ENCODE results near the gene CAMK1D. TPM values are rescaled to one million over a fixed set of nuclear protein-coding genes. Genes with fewer than 3 reads are reported as not detected.
"Not testable (repeated sequence)": the region's sequence is repeated elsewhere in the genome, so short reads cannot be mapped to it uniquely, and the experiment has no call there.

CAMK1D gene
- total RNA-seq, 1 experiment from 2014 or later: 3.8 TPM

DNA sequence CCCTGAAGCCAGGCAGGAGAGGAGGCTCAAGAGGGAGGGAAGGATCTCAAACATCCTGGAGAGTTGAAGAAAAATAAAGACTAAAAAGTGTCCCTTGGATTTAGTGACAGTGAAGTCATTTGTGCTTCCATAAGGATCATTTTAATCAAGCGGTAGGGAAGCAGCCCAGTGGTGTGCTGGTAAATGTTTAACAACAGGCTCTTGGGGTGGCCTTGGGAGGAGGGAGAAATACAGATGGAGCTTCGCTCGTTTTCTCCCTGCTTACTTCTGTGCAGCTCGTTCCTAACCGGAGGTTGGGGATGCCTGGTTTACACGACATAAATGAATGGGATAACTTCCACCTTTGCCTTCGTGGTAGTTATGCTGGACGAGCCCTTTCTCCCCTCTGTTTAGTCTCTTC lies 140.0 kb downstream of the CAMK1D start:
- no peaks in the 10 kb centered on the region for H3K36me3 ChIP-seq
- H3K27me3 ChIP-seq (replicated peaks): no peaks in the 10 kb centered on the region
- H3K27ac ChIP-seq: no peak overlapping the region
- no peaks in the 10 kb centered on the region for H3K9me3 ChIP-seq (replicated peaks)
- DNase-seq (ENCODE audit: low read depth in 1 of 2, low spot score in 2 of 2): no peak
- no peaks in the 10 kb centered on the region for H3K4me1 ChIP-seq (replicated peaks)
- H3K4me3 ChIP-seq: no peak overlapping the region

DNA sequence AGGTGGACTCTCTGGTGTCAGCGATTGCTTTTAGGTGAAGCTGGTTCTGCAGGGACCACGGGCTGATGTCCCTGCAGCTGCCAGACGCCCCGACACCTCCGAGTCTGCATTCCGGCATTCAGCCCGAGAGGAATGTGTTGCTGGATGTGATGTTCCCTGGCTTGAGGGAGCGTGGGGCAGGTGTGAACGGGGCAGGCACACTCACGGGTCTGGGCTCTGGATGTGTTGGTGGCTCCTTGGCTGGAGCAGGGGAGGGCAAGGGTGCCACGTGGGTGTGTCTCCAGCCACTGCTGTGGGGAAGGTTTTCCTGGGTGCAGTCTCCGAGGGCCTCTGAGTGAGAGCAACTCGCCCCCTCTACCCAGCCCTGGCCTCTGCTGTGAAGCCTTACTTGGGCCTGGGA lies 140.5 kb downstream of the CAMK1D start:
- H3K27me3 ChIP-seq (replicated peaks): no peaks in the 10 kb centered on the region
- H3K4me3 ChIP-seq: no peak overlapping the region
- H3K9me3 ChIP-seq (replicated peaks): no peaks in the 10 kb centered on the region
- H3K36me3 ChIP-seq: no peaks in the 10 kb centered on the region
- H3K4me1 ChIP-seq (replicated peaks): no peaks in the 10 kb centered on the region
- H3K27ac ChIP-seq: no peak overlapping the region
- DNase-seq (ENCODE audit: low read depth in 1 of 2, low spot score in 2 of 2): no peak

DNA sequence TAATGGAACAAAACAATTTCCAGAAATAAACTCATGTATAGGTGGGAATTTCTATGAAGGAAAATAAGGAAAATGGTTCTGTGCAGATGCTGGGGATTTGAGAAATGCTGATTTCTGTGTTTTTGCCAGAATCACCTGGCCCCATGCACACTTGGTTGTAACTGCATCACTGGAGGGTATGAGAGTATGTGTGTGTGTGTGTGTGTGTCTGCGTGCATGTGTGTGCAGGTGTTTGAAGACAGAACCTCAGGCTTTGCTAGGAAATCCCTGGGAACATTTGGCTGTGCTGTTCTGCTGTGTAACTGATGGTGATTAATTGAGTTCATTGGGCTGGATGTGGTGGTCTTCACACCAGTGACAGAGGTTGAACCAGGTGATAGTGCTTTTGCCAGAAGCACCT lies 141.6 kb downstream of the CAMK1D start:
- no peak overlapping the region for H3K27ac ChIP-seq
- H3K4me1 ChIP-seq (replicated peaks): no peaks in the 10 kb centered on the region
- H3K9me3 ChIP-seq (replicated peaks): no peaks in the 10 kb centered on the region
- DNase-seq (ENCODE audit: low read depth in 1 of 2, low spot score in 2 of 2): no peak
- H3K36me3 ChIP-seq: no peaks in the 10 kb centered on the region
- H3K27me3 ChIP-seq (replicated peaks): no peaks in the 10 kb centered on the region
- H3K4me3 ChIP-seq: no peak overlapping the region

DNA sequence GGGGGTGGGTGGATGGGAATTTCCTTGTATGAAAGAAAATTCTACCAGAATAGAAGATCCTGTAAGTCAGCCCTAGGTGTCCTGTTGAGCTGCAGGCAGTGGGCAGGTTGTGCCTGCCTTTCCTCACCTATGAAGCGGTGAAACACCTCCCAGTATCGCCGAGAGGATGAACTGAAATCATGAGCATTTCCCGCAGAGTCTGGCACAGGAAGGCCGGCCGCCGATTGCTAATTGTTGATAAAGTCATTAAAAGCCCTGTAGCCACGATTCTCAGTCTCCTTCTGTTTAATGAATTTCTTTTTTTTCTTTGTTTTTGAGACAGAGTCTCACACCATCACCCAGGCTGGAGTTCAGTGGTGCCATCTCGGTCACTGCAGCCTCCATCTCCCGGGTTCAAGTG lies 142.1 kb downstream of the CAMK1D start:
- Histone ChIP-seq H3K9me3 (replicated peaks) (no peaks in the 10 kb centered on the region), H3K36me3 (no peaks in the 10 kb centered on the region), H3K4me1 (replicated peaks) (no peaks in the 10 kb centered on the region), H3K4me3 (no peak overlapping the region), H3K27ac (no peak overlapping the region), H3K27me3 (replicated peaks) (no peaks in the 10 kb centered on the region)
- DNase-seq (ENCODE audit: low read depth in 1 of 2, low spot score in 2 of 2): no peak

DNA sequence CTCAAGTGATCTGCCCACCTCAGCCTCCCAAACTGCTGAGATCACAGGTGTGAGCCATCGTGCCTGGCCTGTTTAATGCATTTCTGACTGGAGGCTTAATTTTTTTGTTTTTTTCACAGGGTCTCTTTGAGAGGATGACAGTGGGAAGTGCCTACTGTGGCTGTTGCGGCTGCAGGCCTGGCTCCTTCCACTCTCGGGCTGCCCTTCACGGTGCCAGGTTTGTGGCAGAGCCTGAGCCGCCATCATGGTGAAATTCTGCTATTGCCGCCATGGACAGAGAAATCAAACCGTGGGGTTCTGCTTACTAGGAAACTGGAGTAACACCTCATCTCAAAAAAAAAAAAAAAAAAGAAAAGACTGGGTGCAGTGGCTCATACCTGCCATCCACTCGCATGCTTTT lies 142.7 kb downstream of the CAMK1D start:
- H3K4me3 ChIP-seq: no peak overlapping the region
- no peaks in the 10 kb centered on the region for H3K9me3 ChIP-seq (replicated peaks)
- no peak overlapping the region for H3K27ac ChIP-seq
- H3K4me1 ChIP-seq (replicated peaks): no peaks in the 10 kb centered on the region
- no peaks in the 10 kb centered on the region for H3K27me3 ChIP-seq (replicated peaks)
- no peak for DNase-seq (ENCODE audit: low read depth in 1 of 2, low spot score in 2 of 2)
- H3K36me3 ChIP-seq: no peaks in the 10 kb centered on the region

DNA sequence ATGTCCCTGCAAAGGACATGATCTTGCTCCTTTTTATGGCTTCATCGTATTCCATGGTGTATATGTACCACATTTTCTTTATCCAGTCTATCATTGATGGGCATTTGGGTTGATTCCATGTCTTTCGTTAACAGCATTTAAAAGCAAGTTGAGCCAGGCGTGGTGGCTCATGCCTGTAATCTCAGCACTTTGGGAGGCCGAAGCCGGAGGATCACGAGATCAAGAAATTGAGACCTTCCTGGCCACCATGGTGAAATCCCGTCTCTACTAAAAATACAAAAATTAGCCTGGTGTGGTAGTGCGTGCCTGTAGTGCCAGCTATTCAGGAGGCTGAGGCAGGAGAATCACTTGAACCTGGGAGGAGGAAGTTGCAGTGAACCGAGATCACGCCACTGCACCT lies 147.7 kb downstream of the CAMK1D start:
- not testable (repeated sequence) for H3K27ac ChIP-seq; DNase-seq (ENCODE audit: low read depth in 1 of 2, low spot score in 2 of 2); H3K4me1 ChIP-seq (replicated peaks); H3K4me3 ChIP-seq; H3K9me3 ChIP-seq (replicated peaks); H3K36me3 ChIP-seq; H3K27me3 ChIP-seq (replicated peaks)

DNA sequence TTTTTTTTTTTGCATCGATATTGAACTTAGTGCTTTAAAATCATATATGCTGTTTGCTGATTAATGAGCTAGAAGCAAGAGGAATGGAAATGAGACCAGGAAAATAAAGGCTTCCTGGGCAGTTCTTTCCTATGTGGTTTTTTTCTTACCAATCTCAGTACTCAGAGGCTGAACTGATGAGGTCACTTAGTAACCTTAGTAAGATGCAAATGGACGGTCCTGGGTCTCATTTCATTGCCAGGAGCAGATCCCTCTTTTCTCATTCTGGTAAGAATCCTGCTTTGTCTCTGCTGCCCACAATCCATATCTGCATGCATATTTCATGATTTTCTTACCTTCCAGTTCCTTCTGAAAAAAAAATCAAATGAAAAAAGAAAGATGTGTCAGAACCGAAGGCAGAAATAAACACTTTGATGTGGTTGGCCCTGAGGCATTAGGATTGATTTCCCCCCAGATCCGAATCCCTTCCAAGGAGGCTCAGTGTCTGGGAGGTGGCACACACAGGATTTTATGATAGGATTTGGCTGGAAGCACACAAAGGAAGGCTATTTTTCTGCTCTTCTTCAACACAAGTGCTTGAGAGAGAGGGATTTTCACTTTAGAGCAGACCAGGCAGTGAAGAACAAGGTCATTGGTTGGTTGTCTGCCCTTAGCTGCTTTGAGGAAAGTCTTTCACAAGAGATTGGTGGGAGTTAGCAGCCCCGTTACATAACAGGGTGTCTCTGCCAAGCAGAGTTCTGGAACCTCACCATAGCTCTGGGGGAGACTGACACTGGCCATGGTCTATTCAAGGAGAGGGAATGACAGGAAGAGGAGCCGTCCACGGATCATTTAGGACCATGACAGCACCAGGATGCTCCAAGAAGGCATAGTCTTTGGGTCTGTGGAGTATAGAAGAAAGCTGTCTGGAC lies 150.0 kb downstream of the CAMK1D start:
- peak in 1 of 2 experiments; percentile 8 for DNase-seq (ENCODE audit: low read depth in 1 of 2, low spot score in 2 of 2)
- Histone ChIP-seq H3K4me3 (no peak overlapping the region), H3K36me3 (no peaks in the 10 kb centered on the region), H3K27ac (no peak overlapping the region), H3K27me3 (replicated peaks) (no peaks in the 10 kb centered on the region), H3K4me1 (replicated peaks) (peaks cover 10% of the 10 kb centered on the region), H3K9me3 (replicated peaks) (no peaks in the 10 kb centered on the region)

DNA sequence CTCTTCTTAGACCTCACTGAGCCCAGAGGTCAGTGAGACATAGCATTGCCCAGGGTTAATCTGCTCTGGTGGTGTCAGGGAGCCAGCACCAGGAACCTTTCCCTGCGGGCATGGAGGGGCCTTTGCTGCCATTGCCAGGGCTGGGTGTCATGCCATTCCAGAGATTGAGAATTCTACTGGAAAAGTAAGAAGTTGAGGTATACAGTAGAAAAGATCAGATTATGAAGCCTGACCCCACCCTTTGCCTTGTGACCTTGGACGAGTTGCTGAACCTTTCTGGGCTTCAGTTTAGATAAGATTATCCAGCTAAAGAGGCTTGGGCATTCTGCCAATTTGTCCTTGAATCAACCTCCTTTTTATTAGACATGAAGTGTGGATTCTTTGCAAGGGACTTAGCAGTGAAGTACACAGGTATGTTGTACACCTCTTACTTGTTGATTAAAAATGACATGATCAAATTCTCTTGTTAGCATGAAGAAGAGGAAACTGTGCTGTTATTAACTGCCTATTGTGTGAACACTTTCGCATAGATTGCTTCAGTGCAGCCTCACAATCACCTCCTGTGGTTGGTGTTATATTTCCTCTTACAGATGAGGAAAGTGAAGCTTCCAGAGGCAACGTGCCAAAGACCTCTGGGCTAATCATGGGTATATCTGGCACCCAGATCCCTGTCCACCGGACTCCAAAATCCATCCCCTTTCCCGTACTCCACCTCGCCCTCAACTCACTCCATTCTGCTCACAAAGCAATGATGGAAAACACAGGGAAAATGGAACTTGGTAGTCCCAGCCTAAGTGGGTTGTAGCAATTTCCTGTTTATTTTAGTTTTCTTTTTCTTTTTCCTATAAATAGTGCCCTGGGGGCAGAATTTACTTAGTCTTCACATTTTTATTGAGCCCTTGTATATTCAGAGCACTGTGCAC lies 151.3 kb downstream of the CAMK1D start:
- Histone ChIP-seq H3K36me3 (no peaks in the 10 kb centered on the region), H3K27me3 (replicated peaks) (no peaks in the 10 kb centered on the region), H3K4me1 (replicated peaks) (peaks cover 10% of the 10 kb centered on the region), H3K4me3 (no peak overlapping the region), H3K9me3 (replicated peaks) (no peaks in the 10 kb centered on the region), H3K27ac (no peak overlapping the region)
- DNase-seq (ENCODE audit: low read depth in 1 of 2, low spot score in 2 of 2): peak; percentile 14 to 16

DNA sequence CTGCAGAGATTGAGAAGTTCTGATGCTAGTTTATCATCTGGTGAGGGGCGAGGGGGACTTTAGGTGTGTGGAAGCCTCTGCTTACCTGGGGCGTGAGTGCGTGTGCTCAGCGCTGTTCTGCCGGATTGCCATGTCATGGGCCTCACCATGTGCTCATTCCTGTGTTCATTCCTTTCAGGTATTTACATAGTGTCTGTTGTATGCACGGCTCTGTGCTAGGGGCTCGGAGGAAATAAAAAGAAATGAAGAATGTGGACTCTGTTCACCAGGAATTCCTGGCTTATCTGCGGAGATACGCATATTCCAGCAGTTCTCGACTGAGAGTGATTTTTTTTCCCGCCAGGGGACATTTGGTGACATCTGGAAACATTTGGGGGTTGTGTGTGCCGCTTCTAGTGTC lies 152.0 kb downstream of the CAMK1D start:
- H3K36me3 ChIP-seq: no peaks in the 10 kb centered on the region
- H3K9me3 ChIP-seq (replicated peaks): no peaks in the 10 kb centered on the region
- H3K27ac ChIP-seq: no peak overlapping the region
- H3K4me1 ChIP-seq (replicated peaks): peaks cover 10% of the 10 kb centered on the region
- H3K4me3 ChIP-seq: no peak overlapping the region
- DNase-seq (ENCODE audit: low read depth in 1 of 2, low spot score in 2 of 2): peak in 1 of 2 experiments; percentile 22
- no peaks in the 10 kb centered on the region for H3K27me3 ChIP-seq (replicated peaks)

DNA sequence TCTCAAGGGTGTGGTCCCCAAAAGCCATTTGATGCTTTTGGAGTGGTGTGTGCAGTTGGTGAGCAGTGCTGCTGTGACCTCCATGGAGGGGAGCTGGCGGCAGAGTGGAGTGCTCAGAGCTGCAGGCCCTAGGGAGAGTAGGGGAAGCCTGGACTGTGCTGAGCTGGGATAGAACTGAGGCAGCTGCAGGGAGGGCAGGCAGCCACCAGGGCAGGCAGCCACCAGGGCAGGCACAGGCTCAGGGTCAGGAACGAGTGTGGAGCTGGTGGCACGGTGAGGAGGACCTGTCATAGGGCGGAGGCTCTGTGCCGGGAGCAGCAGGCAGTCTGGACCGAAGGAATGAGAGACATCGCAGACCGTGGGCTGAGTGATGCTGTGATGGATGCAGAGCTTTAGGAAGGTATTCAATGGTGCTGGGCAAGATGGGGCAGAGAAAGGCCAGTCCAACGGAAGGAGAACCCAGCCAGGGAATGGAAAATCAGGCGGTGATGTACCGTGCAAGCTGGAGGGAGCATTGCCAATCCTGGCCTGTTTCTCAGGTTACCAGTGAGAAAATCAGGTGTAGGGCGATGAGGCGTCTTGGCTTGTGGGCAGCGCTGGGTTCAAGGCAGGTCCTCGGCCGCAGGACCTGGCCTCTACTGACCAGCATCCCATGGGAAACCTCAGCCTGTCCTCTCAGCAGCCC lies 152.6 kb downstream of the CAMK1D start:
- H3K36me3 ChIP-seq: no peaks in the 10 kb centered on the region
- peak in 1 of 2 experiments; percentile 34 for DNase-seq (ENCODE audit: low read depth in 1 of 2, low spot score in 2 of 2)
- H3K27me3 ChIP-seq (replicated peaks): no peaks in the 10 kb centered on the region
- H3K27ac ChIP-seq: no peak overlapping the region
- no peak overlapping the region for H3K4me3 ChIP-seq
- peaks cover 10% of the 10 kb centered on the region for H3K4me1 ChIP-seq (replicated peaks)
- no peaks in the 10 kb centered on the region for H3K9me3 ChIP-seq (replicated peaks)

DNA sequence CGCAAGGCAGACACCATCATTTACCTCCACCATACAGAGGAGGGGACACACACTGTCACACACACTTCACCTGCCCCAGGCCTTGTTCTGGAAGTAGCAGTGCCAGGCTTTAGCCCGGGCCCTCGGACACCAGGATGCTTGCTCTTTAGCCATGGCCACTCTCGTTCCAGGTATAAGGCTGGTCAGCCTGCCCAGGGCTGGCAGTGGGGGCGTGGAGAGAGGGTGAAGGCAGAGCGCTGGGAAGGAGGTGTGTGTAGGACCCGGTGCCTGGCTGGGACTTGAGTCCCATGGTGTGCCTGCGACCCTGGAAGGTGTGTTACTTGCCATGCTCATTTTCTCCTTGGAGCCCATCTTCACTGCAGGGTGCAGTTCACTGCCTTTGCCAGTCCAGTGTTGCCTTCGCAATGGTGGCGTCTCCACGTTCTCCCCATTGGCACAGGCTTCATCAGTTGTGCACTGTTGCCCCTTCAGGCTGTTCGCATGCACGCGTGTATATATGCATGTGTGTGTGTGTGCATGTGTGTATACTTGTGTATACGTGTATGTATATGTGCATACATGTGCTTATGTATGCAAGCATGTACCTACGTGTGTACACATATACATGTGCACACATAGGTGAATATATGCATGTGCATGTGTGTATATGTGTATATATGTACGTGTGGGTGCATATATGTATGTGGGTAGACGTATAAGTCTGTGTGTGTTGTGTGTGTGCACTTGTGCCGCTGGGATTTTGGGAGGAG lies 153.4 kb downstream of the CAMK1D start:
- peak in 1 of 2 experiments; percentile 36 for DNase-seq (ENCODE audit: low read depth in 1 of 2, low spot score in 2 of 2)
- Histone ChIP-seq H3K4me1 (replicated peaks) (peaks cover 10% of the 10 kb centered on the region), H3K4me3 (no peak overlapping the region), H3K36me3 (no peaks in the 10 kb centered on the region), H3K9me3 (replicated peaks) (no peaks in the 10 kb centered on the region), H3K27me3 (replicated peaks) (no peaks in the 10 kb centered on the region), H3K27ac (no peak overlapping the region)

DNA sequence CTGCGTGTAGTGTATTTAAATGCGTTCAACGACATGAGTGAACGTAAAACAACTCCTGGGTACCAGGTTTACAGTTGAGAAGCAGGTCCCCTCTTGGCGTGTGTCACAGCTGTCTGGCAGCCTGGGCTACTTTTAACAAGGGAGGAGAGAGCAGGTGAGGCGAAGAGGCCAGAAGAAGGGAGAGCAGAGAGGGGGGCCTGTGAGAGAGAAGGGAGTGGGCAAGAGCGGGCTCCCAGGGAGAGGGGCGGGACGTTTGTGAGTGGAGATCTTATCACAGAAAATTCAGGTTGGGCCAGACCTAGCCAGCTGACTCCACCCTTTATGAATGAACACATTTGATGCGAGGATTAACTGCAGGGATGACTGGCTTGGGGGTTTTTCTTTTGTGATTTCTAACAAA lies 154.0 kb downstream of the CAMK1D start:
- H3K4me3 ChIP-seq: no peak overlapping the region
- no peaks in the 10 kb centered on the region for H3K27me3 ChIP-seq (replicated peaks)
- peaks cover 10% of the 10 kb centered on the region for H3K4me1 ChIP-seq (replicated peaks)
- peak in 1 of 2 experiments; percentile 30 for DNase-seq (ENCODE audit: low read depth in 1 of 2, low spot score in 2 of 2)
- H3K27ac ChIP-seq: no peak overlapping the region
- no peaks in the 10 kb centered on the region for H3K36me3 ChIP-seq
- no peaks in the 10 kb centered on the region for H3K9me3 ChIP-seq (replicated peaks)

DNA sequence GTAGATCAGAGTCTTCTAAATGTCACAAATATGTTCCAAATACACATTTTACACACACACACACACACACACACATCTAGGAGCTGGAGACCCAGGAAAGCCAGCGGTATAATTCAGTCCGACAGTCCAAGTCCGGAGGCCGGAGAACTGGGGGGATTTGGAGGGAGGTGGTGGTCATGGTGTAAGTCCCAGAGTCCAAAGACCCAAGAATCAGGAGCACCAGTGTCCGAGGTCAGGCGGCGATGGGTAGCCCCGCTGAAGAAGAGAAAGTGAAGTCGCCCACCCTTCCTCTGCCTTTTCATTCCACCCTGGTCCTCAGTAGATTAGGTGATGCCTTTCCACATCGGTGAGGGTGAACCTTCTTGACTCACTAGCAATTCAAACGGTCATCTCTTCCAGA lies 154.8 kb downstream of the CAMK1D start:
- peak in 1 of 2 experiments; percentile 25 for DNase-seq (ENCODE audit: low read depth in 1 of 2, low spot score in 2 of 2)
- H3K27me3 ChIP-seq (replicated peaks): no peaks in the 10 kb centered on the region
- H3K36me3 ChIP-seq: no peaks in the 10 kb centered on the region
- peaks cover 10% of the 10 kb centered on the region for H3K4me1 ChIP-seq (replicated peaks)
- no peak overlapping the region for H3K4me3 ChIP-seq
- H3K9me3 ChIP-seq (replicated peaks): no peaks in the 10 kb centered on the region
- H3K27ac ChIP-seq: no peak overlapping the region

All from SJSA1 (cell line).